HL-60/S4 treated with retinoic acid at 250 ng/mL for 4 days and 3 days (cell line): ENCODE results near the gene PLP1.

Source experiments
- in situ Hi-C: fragments of 300-500 bp; cut with MboI; formaldehyde crosslinking; loops from 2 replicates; pipeline ENCODE4 v1.7.0; 2022; ENCODE audit warnings: low sequenced_read_pairs

PLP1 gene

GRCh38 chrX:103823591-103823990, 47.0 kb downstream of the PLP1 start:
- in situ Hi-C loops = loop anchor here (25.0 kb wide), 1 partner anchor 286 kb away; no protein-coding TSS in a partner anchor

DNA sequence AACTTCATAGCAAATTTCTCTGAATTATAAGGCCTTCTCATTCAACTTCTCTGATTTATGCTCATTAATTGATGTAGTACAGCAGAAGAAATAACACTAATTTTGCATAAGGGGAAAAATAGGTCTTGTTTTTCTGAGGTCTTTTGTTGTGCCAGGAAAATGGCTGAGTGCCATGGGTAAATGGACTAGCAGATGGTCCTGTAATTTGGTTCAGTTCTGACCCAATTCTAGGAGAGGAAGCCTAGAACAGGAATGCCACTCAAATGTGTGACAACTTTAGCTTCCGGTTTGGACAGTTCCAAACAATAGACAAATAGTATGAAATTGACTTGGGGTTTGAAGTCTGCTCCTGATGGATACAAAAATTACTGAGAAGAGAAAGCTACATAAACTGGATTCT, 49.2 kb downstream of the PLP1 start:
- in situ Hi-C loops = no loop called here

- in situ Hi-C loops = no loop called here
Observed at GRCh38 chrX:103828529-103828928, 51.9 kb downstream of the PLP1 start.

GRCh38 chrX:103830848-103831247, 54.2 kb downstream of the PLP1 start:
- in situ Hi-C loops = no loop called here

- in situ Hi-C loops = no loop called here
Observed at GRCh38 chrX:103831342-103831802, 54.7 kb downstream of the PLP1 start.

DNA sequence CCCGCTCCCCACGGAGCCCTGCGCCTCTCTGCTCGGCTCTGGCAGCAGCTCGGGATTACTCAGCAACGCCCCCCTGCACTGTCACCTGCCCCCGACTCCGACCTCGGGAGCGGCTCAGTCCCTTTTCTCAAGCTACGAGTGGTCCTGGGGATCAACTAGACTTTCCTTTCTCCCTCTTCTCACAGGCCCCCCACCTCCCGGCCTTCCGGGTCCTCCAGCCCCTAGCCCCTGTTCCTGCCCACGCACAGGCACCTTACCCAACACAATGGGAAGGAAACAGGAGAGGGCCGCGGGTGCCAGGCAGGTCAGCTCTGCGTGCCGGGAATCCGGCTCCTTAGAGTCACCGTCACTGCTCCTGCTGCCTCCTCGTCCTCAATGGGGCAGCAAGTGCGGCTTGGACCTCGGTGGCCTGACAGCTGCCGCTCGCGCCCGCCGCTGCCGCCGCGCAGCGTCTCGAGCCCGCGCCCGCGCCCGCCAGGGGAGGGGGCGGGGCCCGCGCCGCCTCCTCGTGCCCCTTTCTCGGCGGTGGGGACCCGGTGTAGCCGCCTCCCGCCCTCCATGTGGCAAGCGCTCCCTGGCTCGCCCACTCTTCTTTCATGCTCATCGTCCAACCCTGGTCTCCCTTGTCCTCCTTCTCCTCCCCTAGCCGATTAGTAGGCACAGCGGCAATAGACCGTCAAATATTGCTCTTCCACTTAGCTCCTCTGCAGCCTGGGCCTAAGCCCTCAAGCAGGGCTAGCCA, 55.3 kb downstream of the PLP1 start, which contains the start of gene RAB9B:
RAB9B (minus strand) TSS at position 455 of the 742 bp plus-strand sequence. CDS start 6,473 bp downstream, outside the sequence.
- in situ Hi-C loops = no loop called here

DNA sequence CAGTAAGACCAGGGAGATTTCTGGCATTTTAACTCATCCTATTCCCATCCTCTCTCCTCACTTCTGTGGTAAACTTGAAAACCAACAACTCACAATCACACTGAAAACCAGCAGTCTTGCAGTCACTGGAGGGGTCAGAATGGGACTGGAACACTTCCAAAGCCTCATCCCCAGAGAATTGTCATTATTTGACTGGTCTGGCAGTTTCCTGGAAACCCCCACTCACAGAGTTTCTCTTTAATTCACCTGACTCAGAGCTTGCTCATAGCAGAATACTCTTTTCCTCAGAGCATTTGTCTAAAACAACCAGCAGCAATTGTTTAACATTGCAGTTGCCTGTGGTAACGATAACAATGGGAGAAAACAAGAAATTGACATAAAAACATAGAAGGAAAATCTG, 62.8 kb downstream of the PLP1 start:
- in situ Hi-C loops = no loop called here
